HG02885 (cell line): ENCODE data around the gene FRZB.
"Not testable (repeated sequence)": the region's sequence is repeated elsewhere in the genome, so short reads cannot be mapped to it uniquely, and the experiment has no call there.

Experiments used
- ATAC-seq: cut with Tn5 transposase; IDR thresholded peaks from one replicate; pipeline ENCODE4 v1.9.1; 2021; ENCODE audit warnings: mild to moderate bottlenecking; ENCODE audit not compliant: unreplicated experiment, poor library complexity

FRZB gene

GRCh38 chr2:182866461-182867406, at the start of gene FRZB:
FRZB (minus strand) TSS chr2:182866637; CDS start chr2:182866552, 85 bp downstream.
- ATAC-seq = no peak

- no peak for ATAC-seq
These were observed 49.2 kb upstream of the FRZB start for GRCh38 chr2:182915369-182916326.

GRCh38 chr2:182914852-182915251, 48.4 kb upstream of the FRZB start:
- no peak for ATAC-seq

GRCh38 chr2:182913064-182913463, 46.6 kb upstream of the FRZB start:
- no peak for ATAC-seq

DNA sequence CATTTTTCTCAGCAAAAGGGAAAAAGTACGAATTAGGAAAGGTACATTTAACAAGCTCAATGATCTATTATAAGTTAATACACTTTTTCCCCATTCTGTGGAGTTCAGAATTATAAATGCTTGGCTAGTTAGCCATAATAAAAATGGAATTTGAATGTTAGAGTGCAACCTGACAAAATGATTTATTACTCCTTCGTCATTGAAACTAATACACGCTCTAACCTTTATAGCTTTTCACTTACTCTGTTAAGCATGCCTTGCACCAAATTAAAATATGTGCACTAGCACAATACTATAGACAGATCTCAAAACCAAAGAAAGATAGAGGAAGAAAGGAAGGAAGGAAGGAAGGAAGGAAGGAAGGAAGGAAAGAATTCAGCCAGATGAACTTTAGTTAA, 46.1 kb upstream of the FRZB start:
- no peak for ATAC-seq

GRCh38 chr2:182911813-182912517, 45.5 kb upstream of the FRZB start:
- no peak for ATAC-seq

- ATAC-seq = no peak
These were observed 44.5 kb upstream of the FRZB start for GRCh38 chr2:182910965-182911364.

DNA sequence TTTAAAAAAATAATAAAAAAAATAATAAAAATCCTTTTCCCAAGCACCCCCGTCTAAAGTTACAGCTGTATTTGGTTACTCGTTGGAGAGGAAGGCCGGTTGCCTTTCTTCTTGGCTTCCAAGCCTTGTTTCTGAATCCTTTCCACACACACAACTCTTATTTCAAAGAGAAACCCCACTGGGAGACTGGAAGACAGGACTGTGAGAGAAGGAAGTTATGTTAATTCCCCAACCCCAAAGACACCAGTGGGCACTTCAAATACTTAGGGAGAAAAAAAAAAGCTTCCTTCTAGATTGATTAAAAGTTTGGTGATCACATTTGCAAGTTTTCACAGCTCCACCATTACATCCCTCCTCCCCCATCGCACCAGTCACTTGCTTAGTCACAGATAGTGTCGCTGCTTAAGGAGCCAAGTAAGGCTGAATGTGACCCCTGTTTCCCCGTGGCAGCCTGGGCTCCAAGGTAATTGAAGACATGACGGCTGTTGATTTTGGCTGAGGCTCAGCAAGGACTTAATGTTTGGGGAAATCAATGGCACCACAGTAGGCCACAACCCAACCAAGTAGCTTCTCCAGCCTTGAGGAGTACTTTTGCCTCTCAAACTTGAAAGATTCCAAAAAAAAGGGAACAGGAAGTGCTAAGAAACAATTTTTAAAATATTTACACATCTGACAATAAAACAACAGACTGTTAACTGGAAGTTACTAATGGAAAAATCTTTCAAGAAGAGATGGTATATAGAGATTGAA, 40.8 kb upstream of the FRZB start:
- ATAC-seq = no peak

GRCh38 chr2:182906454-182906853, 40.0 kb upstream of the FRZB start:
- peak; percentile 63 for ATAC-seq

- no peak for ATAC-seq
These were observed 38.4 kb upstream of the FRZB start for GRCh38 chr2:182904844-182905243.

DNA sequence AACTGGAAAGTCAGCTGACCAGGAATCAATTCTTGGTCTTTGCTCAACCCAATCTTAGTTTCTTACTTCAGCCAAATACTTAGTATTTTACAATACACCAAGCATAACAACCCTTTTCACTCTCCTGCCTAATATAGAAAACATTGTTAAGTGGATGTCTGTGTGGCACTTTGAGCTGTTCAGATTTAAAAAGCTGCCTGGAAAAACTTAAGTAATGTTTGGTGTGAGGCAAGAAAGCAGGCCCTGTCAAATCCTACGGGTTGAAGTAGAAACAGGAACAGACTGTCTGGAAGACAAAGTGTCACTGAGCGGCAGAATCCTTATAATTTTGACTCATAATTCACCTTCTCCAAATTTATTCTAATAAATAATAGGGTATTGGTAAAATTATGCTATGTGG, 37.1 kb upstream of the FRZB start:
- no peak for ATAC-seq

DNA sequence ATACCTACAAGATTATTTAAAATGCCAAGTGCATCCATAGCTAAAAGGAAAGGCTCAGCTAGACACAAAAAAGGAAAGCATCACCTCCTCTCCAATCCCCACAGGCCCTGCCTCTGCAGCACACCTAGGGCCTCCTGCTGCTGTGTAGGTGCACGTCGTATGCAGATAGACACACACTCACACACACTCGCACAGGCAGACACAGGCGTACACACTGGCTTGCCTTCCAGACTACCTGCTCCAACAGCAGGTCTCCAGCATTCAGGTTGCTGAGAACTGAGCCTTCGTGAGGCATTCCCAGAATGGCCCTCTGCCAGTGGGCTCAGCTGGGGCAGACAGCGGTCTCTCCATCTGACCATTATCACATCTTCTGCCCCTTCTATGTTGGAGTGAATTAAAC, 35.3 kb upstream of the FRZB start:
- no peak for ATAC-seq

- ATAC-seq = no peak
These were observed 32.3 kb upstream of the FRZB start for GRCh38 chr2:182898718-182899117.

GRCh38 chr2:182897137-182897536, 30.7 kb upstream of the FRZB start:
- no peak for ATAC-seq

GRCh38 chr2:182895798-182896197, 29.4 kb upstream of the FRZB start:
- no peak for ATAC-seq

GRCh38 chr2:182895169-182895568, 28.7 kb upstream of the FRZB start:
- ATAC-seq = no peak

DNA sequence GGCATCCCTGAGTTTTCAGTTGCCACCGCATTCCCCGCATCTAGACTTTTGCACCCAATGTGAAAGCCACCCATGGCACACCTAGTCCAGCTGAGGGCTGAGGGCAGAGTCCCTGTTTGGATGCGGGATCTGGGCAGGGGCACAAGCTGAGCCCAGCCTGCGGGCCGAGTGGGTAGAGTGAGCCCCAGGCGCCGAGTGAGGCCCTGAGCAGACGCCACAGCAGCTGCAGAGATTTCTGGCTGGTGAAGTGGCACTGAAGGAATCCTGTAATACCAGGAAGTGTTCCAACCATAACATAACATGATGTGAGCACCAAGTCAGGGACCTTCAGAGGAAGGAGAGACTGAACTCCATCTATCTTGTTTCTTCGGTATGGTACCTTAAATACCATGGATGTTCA, 27.7 kb upstream of the FRZB start:
- no peak for ATAC-seq

- no peak for ATAC-seq
These were observed 27.2 kb upstream of the FRZB start for GRCh38 chr2:182893666-182894065.

DNA sequence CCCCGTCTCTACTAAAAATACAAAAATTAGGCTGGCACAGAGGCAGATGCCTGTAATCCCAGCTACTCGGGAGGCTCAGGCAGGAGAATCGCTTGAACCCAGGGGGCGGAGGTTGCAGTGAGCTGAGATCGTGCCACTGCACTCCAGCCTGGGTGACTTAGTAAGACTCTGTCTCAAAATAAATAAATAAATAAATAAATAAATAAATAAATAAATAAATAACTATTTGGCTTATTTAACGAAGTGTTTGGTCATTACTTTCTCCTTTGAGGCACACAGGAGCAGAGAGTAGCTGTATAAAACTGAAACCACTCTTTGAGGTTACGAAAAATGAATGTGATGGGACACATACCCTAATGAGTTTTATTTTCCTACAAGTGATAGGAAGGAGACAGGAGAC, 26.6 kb upstream of the FRZB start:
- ATAC-seq = not testable (repeated sequence)

GRCh38 chr2:182891611-182892010, 25.2 kb upstream of the FRZB start:
- ATAC-seq = no peak
